Measurements from ENCODE around the gene ARL14. TPM values are rescaled to one million over a fixed set of nuclear protein-coding genes. Genes with fewer than 3 reads are reported as not detected.

The ARL14 gene
- total RNA-seq, 1 donor from 2014 or later, result not detected

GRCh38 chr3:160665784-160666526 is 11.0 kb upstream of the ARL14 start:
- H3K4me1 ChIP-seq, result peaks cover 4% of the 10 kb centered on the region
- no peak overlapping the region for H3K4me3 ChIP-seq
- H3K36me3 ChIP-seq, result no peaks in the 10 kb centered on the region
- no peaks in the 10 kb centered on the region for H3K9me3 ChIP-seq
- H3K27ac ChIP-seq, result no peak overlapping the region
- intact Hi-C loops (cut with DNase I), result no loop called here
- DNase-seq (ENCODE audit: extremely low spot score in 2 of 2), result no peak
- no peaks in the 10 kb centered on the region for H3K27me3 ChIP-seq
- TF ChIP-seq POLR2A (IDR thresholded peaks at IDR 0.05) (no peak), CTCF (IDR thresholded peaks at IDR 0.05) (no peak), POLR2AphosphoS5 (IDR thresholded peaks at IDR 0.05; ENCODE audit: insufficient read depth in 1 of 2, low read depth in 1 of 2) (no peak)

- Histone ChIP-seq H3K9me3 (no peaks in the 10 kb centered on the region), H3K4me1 (no peaks in the 10 kb centered on the region), H3K27me3 (no peaks in the 10 kb centered on the region), H3K36me3 (no peaks in the 10 kb centered on the region), H3K4me3 (no peak overlapping the region), H3K27ac (no peak overlapping the region)
- intact Hi-C loops (cut with DNase I), result no loop called here
- TF ChIP-seq POLR2AphosphoS5 (IDR thresholded peaks at IDR 0.05; ENCODE audit: insufficient read depth in 1 of 2, low read depth in 1 of 2) (no peak), CTCF (IDR thresholded peaks at IDR 0.05) (no peak), POLR2A (IDR thresholded peaks at IDR 0.05) (no peak)
- no peak for DNase-seq (ENCODE audit: extremely low spot score in 2 of 2)
Observed at GRCh38 chr3:160667452-160667851, 9.5 kb upstream of the ARL14 start.

GRCh38 chr3:160668454-160668853 is 8.5 kb upstream of the ARL14 start:
- H3K4me3 ChIP-seq, result no peak overlapping the region
- no peak overlapping the region for H3K27ac ChIP-seq
- no peak for DNase-seq (ENCODE audit: extremely low spot score in 2 of 2)
- no peaks in the 10 kb centered on the region for H3K27me3 ChIP-seq
- no peaks in the 10 kb centered on the region for H3K36me3 ChIP-seq
- no peaks in the 10 kb centered on the region for H3K9me3 ChIP-seq
- no peak for TF ChIP-seq POLR2AphosphoS5 (IDR thresholded peaks at IDR 0.05; ENCODE audit: insufficient read depth in 1 of 2, low read depth in 1 of 2)
- TF ChIP-seq CTCF (IDR thresholded peaks at IDR 0.05), result no peak
- TF ChIP-seq POLR2A (IDR thresholded peaks at IDR 0.05), result no peak
- intact Hi-C loops (cut with DNase I), result no loop called here
- H3K4me1 ChIP-seq, result no peaks in the 10 kb centered on the region

- intact Hi-C loops (cut with DNase I), result no loop called here
- Histone ChIP-seq H3K36me3 (no peaks in the 10 kb centered on the region), H3K4me1 (no peaks in the 10 kb centered on the region), H3K4me3 (no peak overlapping the region), H3K9me3 (no peaks in the 10 kb centered on the region), H3K27ac (no peak overlapping the region), H3K27me3 (no peaks in the 10 kb centered on the region)
- TF ChIP-seq POLR2A (IDR thresholded peaks at IDR 0.05) (no peak), POLR2AphosphoS5 (IDR thresholded peaks at IDR 0.05; ENCODE audit: insufficient read depth in 1 of 2, low read depth in 1 of 2) (no peak), CTCF (IDR thresholded peaks at IDR 0.05) (no peak)
- DNase-seq (ENCODE audit: extremely low spot score in 2 of 2), result no peak
Observed at GRCh38 chr3:160671231-160671630, 5.7 kb upstream of the ARL14 start.

GRCh38 chr3:160671995-160672394 is 5.0 kb upstream of the ARL14 start:
- intact Hi-C loops (cut with DNase I), result no loop called here

More at GRCh38 chr3:160671995-160672394, 5.0 kb upstream of the ARL14 start:
- no peaks in the 10 kb centered on the region for H3K27me3 ChIP-seq
- no peak for DNase-seq (ENCODE audit: extremely low spot score in 2 of 2)
- H3K27ac ChIP-seq, result no peak overlapping the region
- H3K36me3 ChIP-seq, result no peaks in the 10 kb centered on the region
- no peak overlapping the region for H3K4me3 ChIP-seq
- no peaks in the 10 kb centered on the region for H3K4me1 ChIP-seq
- no peaks in the 10 kb centered on the region for H3K9me3 ChIP-seq
- no peak for TF ChIP-seq CTCF (IDR thresholded peaks at IDR 0.05)
- no peak for TF ChIP-seq POLR2AphosphoS5 (IDR thresholded peaks at IDR 0.05; ENCODE audit: insufficient read depth in 1 of 2, low read depth in 1 of 2)
- TF ChIP-seq POLR2A (IDR thresholded peaks at IDR 0.05), result no peak
